ENCODE measurements around the gene LY6G6F.

DNA sequence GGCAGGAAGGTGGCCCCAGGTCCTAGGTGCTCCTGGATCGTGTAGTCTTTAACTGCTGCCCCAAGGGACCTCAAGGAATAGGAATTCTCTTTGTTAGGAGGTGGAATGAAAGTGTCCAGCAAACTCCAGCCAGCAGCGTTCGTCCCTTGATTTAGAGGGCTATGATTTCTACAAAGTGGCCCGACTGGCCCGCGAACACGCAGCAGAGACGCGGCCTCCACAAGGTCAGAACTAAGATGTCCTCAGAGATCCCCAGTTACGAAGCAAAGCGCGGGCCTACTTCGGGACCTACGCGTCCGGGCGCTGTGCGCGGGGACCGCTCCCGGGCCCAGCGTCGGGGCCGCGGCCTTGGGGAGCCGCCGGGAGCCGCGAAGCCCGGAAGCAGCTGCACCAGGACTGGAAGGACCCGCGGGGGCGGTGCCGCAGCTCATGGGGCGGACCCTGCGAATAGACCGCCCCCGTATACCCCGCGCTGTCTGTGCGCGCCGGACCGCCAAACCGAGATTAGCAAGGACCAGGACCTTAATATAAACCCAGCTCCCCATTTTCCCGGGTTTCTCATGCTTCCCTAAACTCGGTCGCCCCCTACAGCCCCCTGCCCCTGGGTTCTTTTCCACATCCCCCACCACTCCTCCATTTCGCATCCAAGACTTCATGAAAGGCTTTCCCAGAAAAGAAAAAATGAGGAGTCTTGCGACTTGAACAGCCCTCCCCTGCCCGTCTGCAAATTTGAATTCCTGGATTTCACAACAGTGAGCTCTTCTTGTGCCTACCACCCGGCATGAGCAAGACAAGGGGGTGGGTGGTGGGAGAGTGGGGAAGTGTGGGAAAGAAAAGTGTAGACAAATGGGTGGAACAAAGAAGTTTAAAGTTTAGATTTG, 46.0 kb upstream of the LY6G6F start, which contains the start of gene C6orf47:
- TF ChIP-seq, protein P1, sequence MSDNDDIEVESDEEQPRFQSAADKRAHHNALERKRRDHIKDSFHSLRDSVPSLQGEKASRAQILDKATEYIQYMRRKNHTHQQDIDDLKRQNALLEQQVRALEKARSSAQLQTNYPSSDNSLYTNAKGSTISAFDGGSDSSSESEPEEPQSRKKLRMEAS (IDR thresholded peaks at IDR 0.05): peak; percentile 49
- TF ChIP-seq CEBPB (IDR thresholded peaks at IDR 0.05) (peak; percentile 3; the same call in 1 of the 2 replicates), EP300 (IDR thresholded peaks at IDR 0.05; ENCODE audit: borderline replicate concordance) (no peak), REST (IDR thresholded peaks at IDR 0.05; ENCODE audit: low read depth) (no peak)

All from Ishikawa (cell line).